SK-N-SH (cell line): ENCODE measurements around the gene MRPL46.

Source experiments
- CTCF ChIP-seq: fragments of 200-600 bp; sonication (generic); IDR thresholded peaks from 2 replicates; pipeline ENCODE4 v1.6.1; 2017; ENCODE audit warnings: antibody characterized with exemption, mild to moderate bottlenecking, moderate library complexity
- EP300 ChIP-seq, 2 experiments: IDR thresholded peaks; 2 replicates each; pipeline versions ENCODE4 v1.4.0 to v1.6.1; 2012; ENCODE audit warnings: borderline replicate concordance in 1 of 2, low read depth in 1 of 2, low read length in 1 of 2
- EZH2phosphoT487 ChIP-seq: fragments of 200-600 bp; sonication (generic); IDR thresholded peaks from 2 replicates; pipeline ENCODE4 v1.6.1; 2017; ENCODE audit warnings: low read depth, mixed run types, mild to moderate bottlenecking, antibody characterized with exemption, moderate library complexity, borderline replicate concordance
- GABPA ChIP-seq: IDR thresholded peaks from 2 replicates; pipeline ENCODE4 v1.4.0; 2012; ENCODE audit warnings: low read depth, mild to moderate bottlenecking
- JUND ChIP-seq: IDR thresholded peaks from 2 replicates; pipeline ENCODE4 v1.4.0; 2012
- MAX ChIP-seq: IDR thresholded peaks from 2 replicates; pipeline ENCODE4 v1.4.0; 2012; ENCODE audit warnings: low read depth
- POLR2AphosphoS5 ChIP-seq: IDR thresholded peaks from 2 replicates; pipeline ENCODE4 v1.6.1; 2012; ENCODE audit warnings: low read depth, low read length
- TAF1 ChIP-seq: IDR thresholded peaks from 2 replicates; pipeline ENCODE4 v1.6.1; 2012; ENCODE audit warnings: low read depth, mild to moderate bottlenecking, low read length, moderate library complexity, borderline replicate concordance
- USF1 ChIP-seq: IDR thresholded peaks from 2 replicates; pipeline ENCODE4 v1.4.0; 2012; ENCODE audit warnings: low read depth, borderline replicate concordance
- YY1 ChIP-seq: IDR thresholded peaks from 2 replicates; pipeline ENCODE4 v1.4.0; 2012; ENCODE audit warnings: low read depth, mild to moderate bottlenecking
- TF ChIP-seq, protein P1 (sequence below): IDR thresholded peaks from 2 replicates; pipeline ENCODE4 v1.6.1; 2012; ENCODE audit warnings: mild to moderate bottlenecking, low read depth, low read length, moderate library complexity

DNA sequence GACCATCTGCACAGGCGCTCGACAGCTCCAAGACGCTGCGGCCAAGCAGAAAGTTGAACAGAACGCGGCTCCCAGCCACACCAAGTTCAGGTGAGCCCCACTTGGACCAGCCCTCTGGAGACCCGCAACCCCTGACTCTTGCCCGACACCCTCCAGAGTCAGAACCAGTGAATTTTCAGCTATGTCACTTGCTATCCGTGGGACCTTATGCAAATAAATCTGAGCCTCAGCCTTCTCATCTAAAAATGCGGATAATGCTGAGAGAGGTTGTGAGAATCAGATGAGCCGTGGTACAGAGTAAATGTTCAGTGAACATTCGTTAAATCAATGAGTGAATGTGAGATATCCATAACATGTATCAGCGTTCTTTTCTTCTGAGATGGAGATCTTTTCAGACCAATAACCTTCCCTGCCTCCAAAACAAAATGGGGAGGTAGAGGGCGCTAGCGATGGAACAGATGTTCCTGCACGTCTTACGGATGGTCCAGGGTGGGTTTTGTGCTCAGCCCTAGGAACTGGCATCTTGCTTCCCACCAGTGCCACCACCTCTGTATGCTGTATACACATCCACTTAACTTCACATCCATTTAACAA lies 844 bp upstream of the MRPL46 start:
- TF ChIP-seq CTCF (peak; percentile 47), POLR2AphosphoS5 (no peak), EZH2phosphoT487 (no peak), TAF1 (no peak), JUND (no peak), USF1 (no peak), YY1 (no peak), MAX (no peak), EP300 (IDR thresholded peaks at IDR 0.05; ENCODE audit: borderline replicate concordance in 1 of 2, low read depth in 1 of 2, low read length in 1 of 2) (no peak), GABPA (no peak)
- TF ChIP-seq, protein P1, sequence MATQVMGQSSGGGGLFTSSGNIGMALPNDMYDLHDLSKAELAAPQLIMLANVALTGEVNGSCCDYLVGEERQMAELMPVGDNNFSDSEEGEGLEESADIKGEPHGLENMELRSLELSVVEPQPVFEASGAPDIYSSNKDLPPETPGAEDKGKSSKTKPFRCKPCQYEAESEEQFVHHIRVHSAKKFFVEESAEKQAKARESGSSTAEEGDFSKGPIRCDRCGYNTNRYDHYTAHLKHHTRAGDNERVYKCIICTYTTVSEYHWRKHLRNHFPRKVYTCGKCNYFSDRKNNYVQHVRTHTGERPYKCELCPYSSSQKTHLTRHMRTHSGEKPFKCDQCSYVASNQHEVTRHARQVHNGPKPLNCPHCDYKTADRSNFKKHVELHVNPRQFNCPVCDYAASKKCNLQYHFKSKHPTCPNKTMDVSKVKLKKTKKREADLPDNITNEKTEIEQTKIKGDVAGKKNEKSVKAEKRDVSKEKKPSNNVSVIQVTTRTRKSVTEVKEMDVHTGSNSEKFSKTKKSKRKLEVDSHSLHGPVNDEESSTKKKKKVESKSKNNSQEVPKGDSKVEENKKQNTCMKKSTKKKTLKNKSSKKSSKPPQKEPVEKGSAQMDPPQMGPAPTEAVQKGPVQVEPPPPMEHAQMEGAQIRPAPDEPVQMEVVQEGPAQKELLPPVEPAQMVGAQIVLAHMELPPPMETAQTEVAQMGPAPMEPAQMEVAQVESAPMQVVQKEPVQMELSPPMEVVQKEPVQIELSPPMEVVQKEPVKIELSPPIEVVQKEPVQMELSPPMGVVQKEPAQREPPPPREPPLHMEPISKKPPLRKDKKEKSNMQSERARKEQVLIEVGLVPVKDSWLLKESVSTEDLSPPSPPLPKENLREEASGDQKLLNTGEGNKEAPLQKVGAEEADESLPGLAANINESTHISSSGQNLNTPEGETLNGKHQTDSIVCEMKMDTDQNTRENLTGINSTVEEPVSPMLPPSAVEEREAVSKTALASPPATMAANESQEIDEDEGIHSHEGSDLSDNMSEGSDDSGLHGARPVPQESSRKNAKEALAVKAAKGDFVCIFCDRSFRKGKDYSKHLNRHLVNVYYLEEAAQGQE, result no peak
